Erythroblast (primary cell): ENCODE results near the gene GMPR.

Experiments used
- GATA1 ChIP-seq: IDR thresholded peaks from 2 replicates; pipeline ENCODE4 v1.6.1; 2011; ENCODE audit warnings: low read depth, mild to moderate bottlenecking, control low read depth, low read length, moderate library complexity
- POLR2A ChIP-seq: IDR thresholded peaks from 2 replicates; pipeline ENCODE4 v1.6.1; 2011; ENCODE audit warnings: mild to moderate bottlenecking, low read length

GRCh38 chr6:16208989-16209388 lies 29.4 kb upstream of the GMPR start:
- TF ChIP-seq POLR2A (no peak), GATA1 (no peak)
